CD4-positive, alpha-beta T cell treated with Interleukin-1 beta for 1 hour (primary cell): Measurements from ENCODE around the gene OCIAD1.
A peak's percentile ranks its signal among the peaks of the same experiment; 100 is the strongest.

Source experiments
- DNase-seq, 2 donors: peaks; one replicate each; pipeline ENCODE4 v3.0.0-alpha.2; 2020 to 2022

The OCIAD1 gene

GRCh38 chr4:48896845-48897244, 66.0 kb downstream of the OCIAD1 start:
- no peak for DNase-seq

- no peak for DNase-seq
Measured at GRCh38 chr4:48898733-48899431, 68.0 kb downstream of the OCIAD1 start.

- DNase-seq = no peak
Measured at GRCh38 chr4:48899432-48899749, 68.5 kb downstream of the OCIAD1 start.

GRCh38 chr4:48899950-48900349, 69.1 kb downstream of the OCIAD1 start:
- DNase-seq = no peak

GRCh38 chr4:48901196-48901595, 70.3 kb downstream of the OCIAD1 start:
- no peak for DNase-seq

- no peak for DNase-seq
Measured at GRCh38 chr4:48902266-48902665, 71.4 kb downstream of the OCIAD1 start.

- no peak for DNase-seq
Measured at GRCh38 chr4:48904101-48904500, 73.2 kb downstream of the OCIAD1 start.

GRCh38 chr4:48904541-48905142, 73.8 kb downstream of the OCIAD1 start:
- no peak for DNase-seq

GRCh38 chr4:48905363-48906015, 74.6 kb downstream of the OCIAD1 start:
- DNase-seq = no peak

GRCh38 chr4:48906206-48907173, 75.6 kb downstream of the OCIAD1 start, which contains the start of gene OCIAD2:
Gene OCIAD2, minus strand, starts transcription at chr4:48906774. Its CDS starts 2,225 bp downstream, at chr4:48904549.
- peak; percentile 86 for DNase-seq

GRCh38 chr4:48907706-48908477, 77.0 kb downstream of the OCIAD1 start:
- no peak for DNase-seq

GRCh38 chr4:48908687-48909086, 77.8 kb downstream of the OCIAD1 start:
- no peak for DNase-seq

- DNase-seq = no peak
Measured at GRCh38 chr4:48909697-48910096, 78.8 kb downstream of the OCIAD1 start.

GRCh38 chr4:48910511-48910910, 79.6 kb downstream of the OCIAD1 start:
- DNase-seq = no peak
